GM21825 (cell line): ENCODE data around the gene CPOX.
"Not testable (repeated sequence)": the region's sequence is repeated elsewhere in the genome, so short reads cannot be mapped to it uniquely, and the experiment has no call there.

ENCODE experiments used
- ATAC-seq: cut with Tn5 transposase; IDR thresholded peaks from one replicate; pipeline ENCODE4 v1.9.1; 2021; ENCODE audit warnings: mild to moderate bottlenecking, moderate library complexity; ENCODE audit not compliant: unreplicated experiment

Gene CPOX

DNA sequence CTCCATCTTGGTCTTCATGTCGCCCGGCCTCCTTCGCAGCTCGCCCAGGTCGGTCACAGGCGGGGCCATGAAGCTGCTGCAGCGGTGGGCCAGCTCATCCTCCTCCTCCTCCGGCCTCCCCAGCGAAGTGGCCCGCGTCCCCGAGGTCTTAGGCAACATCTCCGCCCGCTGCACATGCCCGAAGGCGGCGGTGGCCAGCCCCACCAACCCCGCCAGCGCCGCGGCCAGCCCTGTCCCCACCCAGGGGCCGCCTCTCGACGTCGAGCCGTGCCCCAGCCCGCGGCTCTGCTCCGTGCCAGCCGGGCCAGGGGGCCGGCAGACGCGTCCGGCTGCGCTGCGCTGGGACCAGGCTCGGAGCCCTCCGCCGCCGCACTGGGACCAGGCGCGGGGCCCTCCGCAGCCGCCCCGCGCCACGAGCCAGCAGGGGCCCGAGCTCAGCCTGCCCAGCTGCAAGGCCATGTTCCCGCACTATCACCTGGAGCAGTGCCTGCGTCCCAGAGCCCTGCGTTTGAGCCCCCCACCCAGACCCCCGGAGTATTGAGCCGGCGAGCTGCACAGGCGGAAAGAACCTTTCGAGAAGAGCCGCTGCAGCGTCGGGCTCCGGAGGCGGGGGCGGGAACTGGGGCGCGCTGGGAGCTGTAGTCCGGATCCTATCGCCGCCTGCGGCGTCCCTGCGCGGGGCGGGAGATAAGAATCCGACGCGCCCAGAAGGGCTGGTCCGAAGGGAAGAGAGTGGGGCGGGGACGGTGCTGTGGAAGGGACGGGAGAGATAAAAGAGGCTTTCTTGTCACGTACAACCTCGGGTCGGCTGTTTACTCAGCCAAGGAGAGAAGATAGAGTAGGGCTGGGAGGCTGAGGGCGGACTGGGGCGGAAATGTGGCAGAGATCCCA lies at the start of gene CPOX:
CPOX (minus strand) TSS at position 566 of the 891 bp plus-strand sequence; CDS start at position 459, 107 bp downstream.
- peak; percentile 93 for ATAC-seq

DNA sequence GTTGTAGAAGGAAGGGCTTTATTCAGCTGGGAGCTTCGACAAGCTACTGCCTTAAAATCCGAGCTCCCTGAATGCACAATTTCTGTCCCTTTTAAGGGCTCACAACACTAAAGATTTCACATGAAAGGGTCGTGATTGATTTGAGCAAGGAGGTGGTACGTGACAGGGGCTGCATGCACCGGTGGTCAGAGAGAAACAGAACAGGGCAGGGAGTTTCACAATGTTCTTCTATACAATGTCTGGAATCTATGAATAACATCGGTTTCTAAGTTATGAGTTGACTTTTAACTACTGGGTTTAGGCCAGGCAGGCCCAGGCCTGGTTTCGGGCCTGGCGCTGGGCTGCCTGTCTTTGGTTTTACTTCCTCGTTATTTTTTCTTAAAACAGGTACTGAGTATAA lies 49.4 kb upstream of the CPOX start:
- ATAC-seq = not testable (repeated sequence)

DNA sequence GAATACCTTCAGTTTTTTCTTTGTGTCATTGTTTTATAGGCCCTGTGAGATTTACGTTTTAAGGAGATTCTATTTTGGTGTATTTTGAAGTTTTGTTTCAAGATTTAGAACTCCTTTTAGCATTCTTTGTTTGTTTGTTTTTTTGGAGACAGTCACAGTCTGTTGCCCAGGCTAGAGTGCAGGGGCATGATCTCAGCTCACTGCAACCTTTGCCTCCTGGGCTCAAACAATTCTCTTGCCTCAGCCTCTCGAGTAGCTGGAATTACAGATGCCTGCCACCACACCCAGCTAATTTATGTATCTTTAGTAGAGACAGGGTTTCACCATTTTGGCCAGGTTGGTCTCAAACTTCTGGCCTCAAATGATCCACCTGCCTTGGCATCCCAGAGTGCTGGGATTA lies 48.3 kb upstream of the CPOX start:
- ATAC-seq = not testable (repeated sequence)

DNA sequence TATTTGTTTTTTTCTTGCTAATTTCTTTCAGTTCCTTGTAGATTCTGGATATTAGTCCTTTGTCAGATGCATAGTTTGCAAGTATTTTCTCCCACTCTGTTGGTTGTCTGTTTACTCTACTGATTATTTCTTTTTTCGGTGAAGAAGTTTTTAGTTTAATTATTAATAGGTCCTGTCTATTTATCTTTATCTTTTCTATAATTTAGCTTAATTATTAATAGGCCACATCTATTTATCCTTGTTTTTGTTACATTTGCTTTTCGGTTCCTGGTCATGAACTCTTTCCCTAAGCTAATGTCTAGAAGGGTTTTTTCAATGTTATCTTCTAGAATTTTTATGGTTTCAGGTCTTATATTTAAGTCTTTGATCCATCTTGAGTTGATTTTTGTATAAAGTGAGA lies 45.1 kb upstream of the CPOX start:
- not testable (repeated sequence) for ATAC-seq

DNA sequence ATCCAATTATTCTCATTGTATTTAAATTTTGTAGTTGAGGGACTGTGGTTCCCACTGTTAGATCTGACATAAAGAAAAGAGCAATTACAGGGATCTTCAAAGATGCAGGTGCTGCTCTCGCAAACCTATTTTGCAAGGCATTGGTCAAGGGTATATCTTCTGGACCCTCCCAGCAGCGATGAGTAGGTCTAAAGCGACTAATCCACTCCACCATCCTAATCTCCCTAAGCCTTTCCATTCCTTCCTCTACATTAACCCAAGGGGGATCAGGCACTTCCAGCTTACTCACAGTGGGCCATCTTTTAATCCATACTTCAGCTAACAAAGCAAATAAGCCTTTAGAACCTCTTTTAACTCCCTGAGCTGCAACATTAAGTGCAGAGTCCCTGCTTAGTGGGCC lies 37.0 kb upstream of the CPOX start:
- ATAC-seq = no peak

DNA sequence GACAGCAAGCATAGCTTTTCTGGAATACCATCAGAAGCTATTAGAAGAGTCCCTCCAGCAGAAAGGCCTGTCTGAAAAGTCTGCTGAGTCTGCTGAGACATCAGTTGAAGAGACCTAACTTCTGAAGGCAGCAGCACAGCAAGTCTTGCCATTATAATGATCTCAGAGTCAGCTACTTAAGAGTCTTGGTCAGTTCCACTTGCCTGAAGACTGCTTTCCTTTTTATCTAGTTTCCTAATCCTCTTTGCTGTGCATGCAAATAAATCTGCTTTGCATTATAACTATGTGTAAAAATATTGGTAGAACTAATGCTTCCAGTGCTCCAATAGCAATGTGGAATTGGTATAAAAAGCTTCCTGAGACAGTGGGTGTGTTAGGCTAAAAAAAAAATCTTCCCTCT lies 34.9 kb upstream of the CPOX start:
- no peak for ATAC-seq

DNA sequence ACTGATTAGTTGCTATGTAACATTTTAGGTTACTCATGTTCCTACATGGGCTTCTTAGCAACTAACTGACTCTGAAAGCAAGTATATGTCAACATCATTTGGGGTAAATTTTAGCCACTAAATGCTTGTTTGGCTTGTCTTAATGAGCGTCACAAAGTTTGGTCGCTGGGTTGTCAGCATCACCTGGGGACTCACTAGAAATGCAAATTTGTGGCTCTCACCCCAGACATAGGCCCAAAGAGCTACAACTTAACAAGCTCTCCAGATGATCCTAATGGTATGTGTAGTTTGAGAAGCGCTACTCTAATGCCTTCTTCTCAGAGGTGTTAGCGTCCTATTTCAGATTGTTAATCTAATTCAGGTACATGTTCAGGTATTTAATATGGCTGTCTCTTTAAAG lies 32.7 kb upstream of the CPOX start:
- no peak for ATAC-seq

DNA sequence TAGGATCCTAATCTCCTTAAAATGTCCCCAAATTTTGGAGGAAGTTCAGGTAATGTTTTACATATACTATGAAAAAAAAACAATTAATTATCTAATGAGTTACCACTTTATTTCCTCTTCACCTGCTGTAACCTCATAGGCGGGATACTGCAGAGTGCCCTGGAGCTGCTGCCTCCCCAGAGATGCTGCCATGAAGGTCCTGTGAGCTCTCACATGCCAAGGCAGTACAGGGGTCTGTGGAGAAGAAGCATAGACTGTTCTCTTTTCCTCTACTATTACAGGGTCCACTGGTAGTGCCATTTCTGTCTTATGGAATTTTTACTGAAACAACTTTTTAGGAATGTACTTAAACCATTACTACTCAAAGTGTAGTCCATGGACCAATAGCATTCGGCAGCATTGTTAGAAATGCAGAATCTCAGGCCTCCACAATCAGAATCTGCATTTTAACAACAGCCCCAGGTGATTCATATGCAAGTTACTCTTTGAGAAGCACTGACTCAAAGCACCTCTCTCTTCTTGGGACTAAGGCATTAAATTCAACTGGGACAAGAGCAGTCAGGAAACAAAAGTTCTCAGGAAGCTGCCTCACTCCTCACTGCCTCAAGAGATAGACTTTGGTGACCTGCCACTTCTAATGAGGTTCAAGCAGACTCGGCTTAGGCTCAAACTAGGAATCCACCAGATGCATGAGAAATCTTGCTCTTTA lies 30.3 kb upstream of the CPOX start:
- no peak for ATAC-seq

DNA sequence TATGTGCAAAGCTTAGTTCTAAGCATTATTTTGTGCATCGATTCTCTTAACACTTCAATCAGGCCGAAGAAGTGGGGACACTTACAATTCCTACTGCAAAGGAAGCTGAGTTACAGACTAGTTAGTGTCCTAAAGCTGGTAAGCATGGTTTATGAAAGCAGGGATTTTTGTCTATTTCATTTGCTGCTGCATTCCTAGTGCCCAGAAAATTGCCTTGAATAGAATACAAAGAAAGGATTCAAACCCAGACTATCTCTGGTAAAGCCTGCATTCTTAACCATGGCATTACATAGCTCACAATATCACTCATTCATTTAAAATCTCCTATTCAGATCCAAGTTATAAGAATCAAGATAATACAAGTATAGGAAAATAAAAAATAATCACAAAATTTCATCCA lies 24.4 kb upstream of the CPOX start:
- no peak for ATAC-seq

DNA sequence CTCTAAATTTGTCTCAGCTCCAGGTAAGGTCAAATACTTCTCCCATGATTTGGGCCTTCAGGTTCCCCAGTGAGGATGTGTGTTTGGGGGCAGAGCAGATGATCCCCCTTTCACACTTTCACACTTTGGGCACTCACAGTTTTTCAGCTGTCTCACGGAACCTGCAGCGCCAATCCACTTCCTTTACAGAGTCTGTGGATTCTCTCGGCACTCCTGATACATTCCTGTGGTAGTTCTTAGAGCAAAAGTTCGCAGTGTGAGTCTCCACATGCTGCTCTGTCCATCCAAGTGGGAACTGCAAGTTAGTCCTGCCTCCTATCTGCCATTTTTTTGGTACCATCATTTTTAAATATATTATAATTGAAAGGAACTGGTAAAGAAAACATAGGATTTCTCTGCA lies 20.2 kb upstream of the CPOX start:
- no peak for ATAC-seq

DNA sequence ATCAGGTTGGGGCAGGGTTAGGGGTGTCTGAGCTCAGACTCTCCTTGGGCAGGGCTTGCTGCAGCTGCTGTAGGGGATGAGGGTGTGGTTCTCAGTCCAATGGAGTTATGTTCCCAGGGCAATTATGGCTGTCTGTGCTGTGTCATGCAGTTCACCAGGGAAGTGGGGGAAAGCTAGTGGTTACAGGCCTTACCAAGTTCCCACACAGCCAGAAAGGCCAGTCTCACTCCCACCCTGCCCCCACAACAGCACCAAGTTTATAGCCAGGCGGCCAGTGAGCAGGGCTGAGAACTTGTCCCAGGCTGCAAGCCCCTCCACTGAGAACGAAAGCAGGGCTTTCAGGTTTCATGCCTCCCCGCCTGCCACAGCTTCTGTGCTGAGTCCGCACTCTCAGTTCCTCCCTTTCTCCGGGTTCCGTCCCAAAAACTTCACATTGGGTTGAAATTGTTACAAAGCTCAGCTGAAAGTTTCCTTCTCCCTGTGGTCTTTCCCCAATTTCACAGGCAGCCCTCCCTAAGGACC lies 19.6 kb upstream of the CPOX start:
- ATAC-seq = peak; percentile 91

DNA sequence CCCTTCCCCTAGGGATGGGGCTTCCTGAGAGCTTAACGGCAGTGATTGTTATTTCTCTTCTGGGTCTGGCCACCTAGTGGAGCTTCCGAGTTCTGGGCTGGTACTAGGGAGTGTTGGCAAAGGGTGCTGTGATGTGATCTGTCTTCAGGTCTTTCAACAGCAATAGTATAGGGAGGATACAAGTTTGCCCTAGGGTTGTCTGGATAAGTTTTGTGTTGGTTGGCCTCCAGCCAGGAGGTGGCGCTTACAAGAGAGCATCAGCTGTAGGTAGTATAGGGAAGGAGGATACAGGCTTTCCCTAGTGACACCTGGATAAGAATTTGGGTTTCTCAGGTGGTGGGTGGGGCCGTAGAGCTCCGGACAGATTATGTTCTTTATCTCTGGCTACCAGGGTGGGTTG lies 19.2 kb upstream of the CPOX start:
- peak; percentile 46 for ATAC-seq

DNA sequence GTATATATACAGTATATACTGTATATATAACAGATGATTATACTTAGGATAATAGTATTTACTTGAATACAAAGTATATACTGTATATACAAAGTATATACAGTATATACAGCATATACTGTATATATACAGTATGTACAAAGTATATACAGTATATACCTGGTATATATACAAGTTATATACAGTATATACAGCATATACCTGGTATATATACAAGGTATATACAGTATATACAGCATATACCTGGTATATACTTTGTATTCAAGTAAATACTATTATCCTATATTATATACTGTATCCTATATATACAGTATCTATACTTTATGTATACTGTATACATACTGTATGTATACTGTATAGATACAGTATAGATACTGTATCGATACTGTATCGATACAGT lies 14.6 kb upstream of the CPOX start:
- ATAC-seq = no peak

DNA sequence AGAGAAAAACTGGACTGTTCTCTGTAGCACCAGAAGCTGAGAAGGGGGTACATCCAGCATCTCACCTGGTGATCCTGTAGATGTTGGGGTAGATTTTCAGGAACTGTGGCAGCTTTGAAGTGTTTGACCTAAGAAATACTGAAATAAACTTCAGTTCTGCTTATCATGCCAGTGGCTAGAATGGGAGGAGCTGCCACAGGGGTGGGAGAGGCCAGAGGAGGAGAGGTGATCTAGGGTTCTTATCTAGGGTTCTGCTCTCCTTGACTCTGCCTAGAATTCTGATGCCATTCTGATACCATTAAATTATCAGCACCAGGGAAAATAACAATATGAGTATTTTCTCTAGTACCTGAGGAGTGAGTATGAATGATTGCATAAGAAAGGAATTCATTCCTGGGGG lies 10.2 kb upstream of the CPOX start:
- ATAC-seq = no peak

DNA sequence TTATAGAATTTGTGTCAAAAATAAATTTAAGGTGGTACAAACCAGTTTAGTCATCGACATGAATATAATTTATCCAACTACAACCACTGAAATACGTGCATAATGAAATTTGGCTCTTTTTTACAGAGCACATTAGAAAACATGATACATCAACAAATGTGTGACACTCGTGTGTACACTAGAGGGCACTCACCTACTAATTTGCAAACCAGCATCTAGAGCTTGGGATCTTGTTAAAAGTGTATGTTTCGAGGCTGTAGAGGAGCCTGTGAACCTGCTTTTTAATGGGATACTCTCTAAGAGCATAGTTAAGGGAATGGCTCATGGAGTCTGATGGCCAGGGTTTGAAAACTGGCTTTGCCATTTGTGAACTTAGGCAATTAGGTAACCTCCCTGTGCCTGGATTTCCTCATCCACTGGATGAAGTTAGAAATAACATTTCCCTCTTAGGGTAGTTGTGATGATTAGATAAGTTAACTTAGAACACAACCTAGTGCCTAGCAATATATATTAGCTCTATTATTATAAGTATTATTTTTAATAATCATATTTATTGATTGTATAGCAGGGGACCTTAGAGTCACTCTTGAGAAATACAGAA lies 8.8 kb upstream of the CPOX start:
- ATAC-seq = peak; percentile 71

DNA sequence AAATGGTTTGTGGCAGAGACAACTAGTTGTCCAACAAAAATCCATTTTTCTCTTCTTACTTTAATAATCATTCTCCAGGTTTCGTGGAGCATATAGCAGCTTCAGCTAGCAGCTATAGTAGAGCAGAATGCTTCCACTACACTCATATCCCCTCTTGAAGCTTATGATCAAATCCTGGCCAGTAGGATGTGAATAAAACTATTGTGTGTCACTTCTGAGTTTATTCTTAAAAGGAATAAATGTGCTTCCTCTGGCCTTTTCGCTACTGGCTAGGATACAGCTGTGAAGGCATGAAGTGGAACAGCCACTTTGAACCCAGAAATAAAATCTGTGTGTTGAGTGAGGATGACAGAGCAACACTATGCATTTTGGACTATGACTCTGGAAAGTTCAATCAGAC lies 7.8 kb upstream of the CPOX start:
- ATAC-seq = no peak

DNA sequence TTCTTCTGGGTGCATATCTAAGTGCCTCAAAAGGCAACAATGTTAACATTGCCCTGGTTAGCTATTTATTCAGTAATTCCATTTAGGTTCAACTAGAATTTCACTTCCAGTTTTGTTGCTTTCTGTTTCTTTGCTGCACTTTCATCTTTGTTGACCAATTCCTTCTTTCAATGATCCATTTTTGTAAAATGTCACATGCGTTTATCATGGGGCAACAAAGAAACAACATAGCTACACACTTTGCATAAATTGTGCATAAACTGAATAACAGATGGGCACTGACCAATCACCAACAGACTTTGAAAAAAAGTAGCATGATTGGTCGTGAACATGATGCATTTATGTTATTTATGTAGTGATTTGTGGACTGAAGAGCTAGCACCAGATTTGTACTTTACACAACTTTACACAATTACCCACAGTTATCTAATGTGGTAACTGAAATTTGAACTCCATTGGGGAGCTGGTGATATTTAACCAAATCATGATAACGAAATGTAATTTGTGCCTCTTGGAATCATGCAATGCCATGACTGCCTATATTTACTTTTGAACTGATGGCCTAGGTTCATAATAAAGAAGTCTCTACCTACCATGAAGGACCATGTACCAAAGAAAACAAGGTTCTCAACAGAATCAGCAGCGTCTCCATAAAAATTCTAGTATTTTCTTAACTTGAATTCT lies 7.1 kb upstream of the CPOX start:
- ATAC-seq = peak; percentile 42

DNA sequence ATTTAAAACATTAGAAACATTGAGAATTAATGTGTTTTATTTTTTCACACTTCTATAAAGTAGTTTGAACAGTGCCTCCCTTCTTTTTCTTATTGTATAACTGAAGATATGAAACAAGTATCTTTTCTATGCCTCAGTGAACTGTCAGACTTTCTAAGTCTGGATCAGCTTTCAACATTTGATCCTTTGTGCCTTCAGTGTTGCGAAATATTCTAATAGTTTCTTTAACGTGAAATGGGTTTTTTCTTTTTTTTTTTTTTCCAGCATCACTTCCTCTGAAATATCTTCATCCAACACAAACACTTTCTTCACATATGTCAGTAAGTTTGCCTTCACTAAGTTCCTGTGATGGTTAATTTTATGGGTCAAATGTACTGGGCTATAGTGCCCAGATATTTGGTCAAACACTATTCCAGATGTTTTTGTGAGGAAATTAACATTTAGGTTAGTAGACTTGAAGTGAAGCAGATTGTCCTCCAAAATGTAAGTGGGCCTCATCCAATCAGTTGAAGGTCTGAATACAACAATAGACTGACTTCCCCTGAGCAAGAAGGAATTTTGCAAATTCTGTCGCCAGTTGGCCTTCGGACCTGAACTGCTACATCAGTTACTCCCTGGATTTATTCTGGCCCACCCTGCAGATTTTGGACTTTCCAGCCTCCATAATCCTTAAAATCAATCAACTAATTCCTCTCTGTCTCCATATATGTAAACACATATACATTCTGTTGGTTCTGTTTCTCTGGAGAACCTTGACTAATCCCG lies 6.4 kb upstream of the CPOX start:
- no peak for ATAC-seq

DNA sequence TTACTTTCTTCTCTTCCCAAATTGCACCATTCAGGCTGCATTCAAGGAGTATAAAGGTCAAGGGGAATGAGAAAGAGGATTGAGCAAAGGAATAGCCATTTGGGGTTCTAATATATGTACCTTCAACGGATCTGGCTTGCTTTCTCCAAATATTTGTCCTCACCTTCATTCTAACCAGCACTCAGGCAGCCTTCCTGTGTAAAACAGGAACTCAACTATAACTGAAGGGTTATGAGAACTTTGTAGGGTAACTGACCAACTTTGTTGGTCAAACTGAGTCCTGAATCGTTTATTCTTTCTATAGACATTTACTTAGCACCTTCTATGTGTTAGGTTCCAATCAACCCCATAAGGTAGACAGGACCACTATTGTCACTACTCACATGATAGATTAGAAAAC lies 5.1 kb upstream of the CPOX start:
- ATAC-seq = no peak
